Measurements from ENCODE around the gene CIAO2B. TPM values are rescaled to one million over a fixed set of nuclear protein-coding genes. Genes with fewer than 3 reads are reported as not detected.

CIAO2B gene
- total RNA-seq, 1 experiment from 2014 or later: 59.7 TPM

GRCh38 chr16:66972983-66973382 is 38.8 kb upstream of the CIAO2B start (continued):
- TF ChIP-seq ZBTB21 (CRISPR knock-in tag; IDR thresholded peaks at IDR 0.05; ENCODE audit: borderline replicate concordance): no peak
- TF ChIP-seq CDX4 (CRISPR knock-in tag; IDR thresholded peaks at IDR 0.05; ENCODE audit: borderline replicate concordance): no peak
- no peak for TF ChIP-seq ERG (CRISPR knock-in tag; IDR thresholded peaks at IDR 0.05)
- TF ChIP-seq, protein P1, sequence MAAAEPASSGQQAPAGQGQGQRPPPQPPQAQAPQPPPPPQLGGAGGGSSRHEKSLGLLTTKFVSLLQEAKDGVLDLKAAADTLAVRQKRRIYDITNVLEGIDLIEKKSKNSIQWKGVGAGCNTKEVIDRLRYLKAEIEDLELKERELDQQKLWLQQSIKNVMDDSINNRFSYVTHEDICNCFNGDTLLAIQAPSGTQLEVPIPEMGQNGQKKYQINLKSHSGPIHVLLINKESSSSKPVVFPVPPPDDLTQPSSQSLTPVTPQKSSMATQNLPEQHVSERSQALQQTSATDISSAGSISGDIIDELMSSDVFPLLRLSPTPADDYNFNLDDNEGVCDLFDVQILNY (CRISPR knock-in tag; IDR thresholded peaks at IDR 0.05): no peak
- TF ChIP-seq FOXK1 (CRISPR knock-in tag; IDR thresholded peaks at IDR 0.05): no peak
- no peak for TF ChIP-seq NFE2L1 (CRISPR knock-in tag; IDR thresholded peaks at IDR 0.05)
- TF ChIP-seq, protein P2, sequence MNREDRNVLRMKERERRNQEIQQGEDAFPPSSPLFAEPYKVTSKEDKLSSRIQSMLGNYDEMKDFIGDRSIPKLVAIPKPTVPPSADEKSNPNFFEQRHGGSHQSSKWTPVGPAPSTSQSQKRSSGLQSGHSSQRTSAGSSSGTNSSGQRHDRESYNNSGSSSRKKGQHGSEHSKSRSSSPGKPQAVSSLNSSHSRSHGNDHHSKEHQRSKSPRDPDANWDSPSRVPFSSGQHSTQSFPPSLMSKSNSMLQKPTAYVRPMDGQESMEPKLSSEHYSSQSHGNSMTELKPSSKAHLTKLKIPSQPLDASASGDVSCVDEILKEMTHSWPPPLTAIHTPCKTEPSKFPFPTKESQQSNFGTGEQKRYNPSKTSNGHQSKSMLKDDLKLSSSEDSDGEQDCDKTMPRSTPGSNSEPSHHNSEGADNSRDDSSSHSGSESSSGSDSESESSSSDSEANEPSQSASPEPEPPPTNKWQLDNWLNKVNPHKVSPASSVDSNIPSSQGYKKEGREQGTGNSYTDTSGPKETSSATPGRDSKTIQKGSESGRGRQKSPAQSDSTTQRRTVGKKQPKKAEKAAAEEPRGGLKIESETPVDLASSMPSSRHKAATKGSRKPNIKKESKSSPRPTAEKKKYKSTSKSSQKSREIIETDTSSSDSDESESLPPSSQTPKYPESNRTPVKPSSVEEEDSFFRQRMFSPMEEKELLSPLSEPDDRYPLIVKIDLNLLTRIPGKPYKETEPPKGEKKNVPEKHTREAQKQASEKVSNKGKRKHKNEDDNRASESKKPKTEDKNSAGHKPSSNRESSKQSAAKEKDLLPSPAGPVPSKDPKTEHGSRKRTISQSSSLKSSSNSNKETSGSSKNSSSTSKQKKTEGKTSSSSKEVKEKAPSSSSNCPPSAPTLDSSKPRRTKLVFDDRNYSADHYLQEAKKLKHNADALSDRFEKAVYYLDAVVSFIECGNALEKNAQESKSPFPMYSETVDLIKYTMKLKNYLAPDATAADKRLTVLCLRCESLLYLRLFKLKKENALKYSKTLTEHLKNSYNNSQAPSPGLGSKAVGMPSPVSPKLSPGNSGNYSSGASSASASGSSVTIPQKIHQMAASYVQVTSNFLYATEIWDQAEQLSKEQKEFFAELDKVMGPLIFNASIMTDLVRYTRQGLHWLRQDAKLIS (CRISPR knock-in tag; IDR thresholded peaks at IDR 0.05; ENCODE audit: borderline replicate concordance): no peak
- no peak for TF ChIP-seq ZNF423 (CRISPR knock-in tag; IDR thresholded peaks at IDR 0.05)
- TF ChIP-seq FOXJ3 (CRISPR knock-in tag; IDR thresholded peaks at IDR 0.05; ENCODE audit: borderline replicate concordance): no peak

GRCh38 chr16:66970775-66971720 is 36.8 kb upstream of the CIAO2B start:
- H3K4me1 Mint-ChIP-seq: peaks cover 3% of the 10 kb centered on the region
- no peak overlapping the region for H3K4me3 Mint-ChIP-seq
- ChIA-PET CTCF (interaction anchor here (0.6 to 6.8 kb wide), 6 partner anchors 10 to 229 kb away, joined by 3 to 39 read pairs (median 4); partner anchors contain the start of gene CES3), POLR2A (no interaction called here)
- no peak for ATAC-seq
- no peak for DNase-seq (ENCODE audit: low spot score)
- H3K36me3 Mint-ChIP-seq: no peaks in the 10 kb centered on the region
- H3K27ac Mint-ChIP-seq: no peak overlapping the region
- no peaks in the 10 kb centered on the region for H3K9me3 Mint-ChIP-seq
- no peaks in the 10 kb centered on the region; the same call in 1 of the 2 replicates for H3K27me3 Mint-ChIP-seq (ENCODE audit: low read depth)
- TF ChIP-seq, protein P3, sequence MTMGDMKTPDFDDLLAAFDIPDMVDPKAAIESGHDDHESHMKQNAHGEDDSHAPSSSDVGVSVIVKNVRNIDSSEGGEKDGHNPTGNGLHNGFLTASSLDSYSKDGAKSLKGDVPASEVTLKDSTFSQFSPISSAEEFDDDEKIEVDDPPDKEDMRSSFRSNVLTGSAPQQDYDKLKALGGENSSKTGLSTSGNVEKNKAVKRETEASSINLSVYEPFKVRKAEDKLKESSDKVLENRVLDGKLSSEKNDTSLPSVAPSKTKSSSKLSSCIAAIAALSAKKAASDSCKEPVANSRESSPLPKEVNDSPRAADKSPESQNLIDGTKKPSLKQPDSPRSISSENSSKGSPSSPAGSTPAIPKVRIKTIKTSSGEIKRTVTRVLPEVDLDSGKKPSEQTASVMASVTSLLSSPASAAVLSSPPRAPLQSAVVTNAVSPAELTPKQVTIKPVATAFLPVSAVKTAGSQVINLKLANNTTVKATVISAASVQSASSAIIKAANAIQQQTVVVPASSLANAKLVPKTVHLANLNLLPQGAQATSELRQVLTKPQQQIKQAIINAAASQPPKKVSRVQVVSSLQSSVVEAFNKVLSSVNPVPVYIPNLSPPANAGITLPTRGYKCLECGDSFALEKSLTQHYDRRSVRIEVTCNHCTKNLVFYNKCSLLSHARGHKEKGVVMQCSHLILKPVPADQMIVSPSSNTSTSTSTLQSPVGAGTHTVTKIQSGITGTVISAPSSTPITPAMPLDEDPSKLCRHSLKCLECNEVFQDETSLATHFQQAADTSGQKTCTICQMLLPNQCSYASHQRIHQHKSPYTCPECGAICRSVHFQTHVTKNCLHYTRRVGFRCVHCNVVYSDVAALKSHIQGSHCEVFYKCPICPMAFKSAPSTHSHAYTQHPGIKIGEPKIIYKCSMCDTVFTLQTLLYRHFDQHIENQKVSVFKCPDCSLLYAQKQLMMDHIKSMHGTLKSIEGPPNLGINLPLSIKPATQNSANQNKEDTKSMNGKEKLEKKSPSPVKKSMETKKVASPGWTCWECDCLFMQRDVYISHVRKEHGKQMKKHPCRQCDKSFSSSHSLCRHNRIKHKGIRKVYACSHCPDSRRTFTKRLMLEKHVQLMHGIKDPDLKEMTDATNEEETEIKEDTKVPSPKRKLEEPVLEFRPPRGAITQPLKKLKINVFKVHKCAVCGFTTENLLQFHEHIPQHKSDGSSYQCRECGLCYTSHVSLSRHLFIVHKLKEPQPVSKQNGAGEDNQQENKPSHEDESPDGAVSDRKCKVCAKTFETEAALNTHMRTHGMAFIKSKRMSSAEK (CRISPR knock-in tag; IDR thresholded peaks at IDR 0.05; ENCODE audit: borderline replicate concordance): no peak
- no peak for TF ChIP-seq NR2C2 (CRISPR knock-in tag; IDR thresholded peaks at IDR 0.05)
- no peak for TF ChIP-seq HMGXB4 (CRISPR knock-in tag; IDR thresholded peaks at IDR 0.05)
- TF ChIP-seq NFATC4 (CRISPR knock-in tag; IDR thresholded peaks at IDR 0.05): no peak
- no peak for TF ChIP-seq SMAD4 (CRISPR knock-in tag; IDR thresholded peaks at IDR 0.05)
- TF ChIP-seq, protein P4, sequence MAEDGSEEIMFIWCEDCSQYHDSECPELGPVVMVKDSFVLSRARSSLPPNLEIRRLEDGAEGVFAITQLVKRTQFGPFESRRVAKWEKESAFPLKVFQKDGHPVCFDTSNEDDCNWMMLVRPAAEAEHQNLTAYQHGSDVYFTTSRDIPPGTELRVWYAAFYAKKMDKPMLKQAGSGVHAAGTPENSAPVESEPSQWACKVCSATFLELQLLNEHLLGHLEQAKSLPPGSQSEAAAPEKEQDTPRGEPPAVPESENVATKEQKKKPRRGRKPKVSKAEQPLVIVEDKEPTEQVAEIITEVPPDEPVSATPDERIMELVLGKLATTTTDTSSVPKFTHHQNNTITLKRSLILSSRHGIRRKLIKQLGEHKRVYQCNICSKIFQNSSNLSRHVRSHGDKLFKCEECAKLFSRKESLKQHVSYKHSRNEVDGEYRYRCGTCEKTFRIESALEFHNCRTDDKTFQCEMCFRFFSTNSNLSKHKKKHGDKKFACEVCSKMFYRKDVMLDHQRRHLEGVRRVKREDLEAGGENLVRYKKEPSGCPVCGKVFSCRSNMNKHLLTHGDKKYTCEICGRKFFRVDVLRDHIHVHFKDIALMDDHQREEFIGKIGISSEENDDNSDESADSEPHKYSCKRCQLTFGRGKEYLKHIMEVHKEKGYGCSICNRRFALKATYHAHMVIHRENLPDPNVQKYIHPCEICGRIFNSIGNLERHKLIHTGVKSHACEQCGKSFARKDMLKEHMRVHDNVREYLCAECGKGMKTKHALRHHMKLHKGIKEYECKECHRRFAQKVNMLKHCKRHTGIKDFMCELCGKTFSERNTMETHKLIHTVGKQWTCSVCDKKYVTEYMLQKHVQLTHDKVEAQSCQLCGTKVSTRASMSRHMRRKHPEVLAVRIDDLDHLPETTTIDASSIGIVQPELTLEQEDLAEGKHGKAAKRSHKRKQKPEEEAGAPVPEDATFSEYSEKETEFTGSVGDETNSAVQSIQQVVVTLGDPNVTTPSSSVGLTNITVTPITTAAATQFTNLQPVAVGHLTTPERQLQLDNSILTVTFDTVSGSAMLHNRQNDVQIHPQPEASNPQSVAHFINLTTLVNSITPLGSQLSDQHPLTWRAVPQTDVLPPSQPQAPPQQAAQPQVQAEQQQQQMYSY (CRISPR knock-in tag; IDR thresholded peaks at IDR 0.05): no peak
- no peak for TF ChIP-seq CBFB (CRISPR knock-in tag; IDR thresholded peaks at IDR 0.05; ENCODE audit: low read depth)
- TF ChIP-seq KAT7 (CRISPR knock-in tag; IDR thresholded peaks at IDR 0.05; ENCODE audit: borderline replicate concordance): no peak
- no peak for TF ChIP-seq RORB (CRISPR knock-in tag; IDR thresholded peaks at IDR 0.05)
